ENCODE results near the gene CNOT8. TPM values are rescaled to one million over a fixed set of nuclear protein-coding genes. Genes with fewer than 3 reads are reported as not detected.

The CNOT8 gene
- polyA plus RNA-seq, 1 of the 3 experiments (the other 2 are of a cell fraction): 45.3 TPM

DNA sequence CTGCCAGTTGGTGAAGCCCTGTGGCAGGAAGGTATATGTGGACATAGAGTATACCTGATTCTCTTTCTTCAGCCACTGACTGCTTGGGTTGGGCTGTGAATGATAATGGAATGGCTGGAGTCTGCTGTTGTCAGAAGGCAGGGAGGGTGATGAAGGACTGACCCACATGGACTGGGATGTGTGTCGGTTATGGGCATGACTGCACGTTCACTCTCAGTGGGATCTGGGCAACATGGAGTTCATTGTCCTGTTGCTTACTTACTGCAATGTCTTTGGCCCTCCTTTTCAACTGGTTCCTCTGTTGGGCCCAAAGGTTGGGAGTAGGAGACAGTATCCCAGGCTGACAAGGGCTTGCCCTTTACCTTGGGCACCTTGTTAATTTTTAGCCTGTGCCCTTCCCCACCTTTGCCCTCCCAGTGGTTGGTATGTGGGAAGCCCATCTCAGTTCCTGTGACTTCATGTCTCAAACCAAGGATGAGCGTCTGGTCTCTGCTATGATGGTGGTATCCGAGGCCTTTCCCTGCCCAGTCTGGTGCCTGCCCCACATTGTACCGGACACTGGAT, 42.7 kb upstream of the CNOT8 start:
- peaks cover 6% of the 10 kb centered on the region for H3F3A ChIP-seq (replicated peaks; ENCODE audit: insufficient read depth)
- TF ChIP-seq, protein P1, sequence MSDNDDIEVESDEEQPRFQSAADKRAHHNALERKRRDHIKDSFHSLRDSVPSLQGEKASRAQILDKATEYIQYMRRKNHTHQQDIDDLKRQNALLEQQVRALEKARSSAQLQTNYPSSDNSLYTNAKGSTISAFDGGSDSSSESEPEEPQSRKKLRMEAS (IDR thresholded peaks at IDR 0.05; ENCODE audit: low read depth): no peak
- TF ChIP-seq FOSL2 (IDR thresholded peaks at IDR 0.05; ENCODE audit: borderline replicate concordance, low read depth) (no peak), ELF1 (IDR thresholded peaks at IDR 0.05) (no peak)
- TF ChIP-seq, protein P2, sequence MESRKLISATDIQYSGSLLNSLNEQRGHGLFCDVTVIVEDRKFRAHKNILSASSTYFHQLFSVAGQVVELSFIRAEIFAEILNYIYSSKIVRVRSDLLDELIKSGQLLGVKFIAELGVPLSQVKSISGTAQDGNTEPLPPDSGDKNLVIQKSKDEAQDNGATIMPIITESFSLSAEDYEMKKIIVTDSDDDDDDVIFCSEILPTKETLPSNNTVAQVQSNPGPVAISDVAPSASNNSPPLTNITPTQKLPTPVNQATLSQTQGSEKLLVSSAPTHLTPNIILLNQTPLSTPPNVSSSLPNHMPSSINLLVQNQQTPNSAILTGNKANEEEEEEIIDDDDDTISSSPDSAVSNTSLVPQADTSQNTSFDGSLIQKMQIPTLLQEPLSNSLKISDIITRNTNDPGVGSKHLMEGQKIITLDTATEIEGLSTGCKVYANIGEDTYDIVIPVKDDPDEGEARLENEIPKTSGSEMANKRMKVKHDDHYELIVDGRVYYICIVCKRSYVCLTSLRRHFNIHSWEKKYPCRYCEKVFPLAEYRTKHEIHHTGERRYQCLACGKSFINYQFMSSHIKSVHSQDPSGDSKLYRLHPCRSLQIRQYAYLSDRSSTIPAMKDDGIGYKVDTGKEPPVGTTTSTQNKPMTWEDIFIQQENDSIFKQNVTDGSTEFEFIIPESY (IDR thresholded peaks at IDR 0.05; ENCODE audit: borderline replicate concordance, low read depth): no peak
- TF ChIP-seq, protein P3, sequence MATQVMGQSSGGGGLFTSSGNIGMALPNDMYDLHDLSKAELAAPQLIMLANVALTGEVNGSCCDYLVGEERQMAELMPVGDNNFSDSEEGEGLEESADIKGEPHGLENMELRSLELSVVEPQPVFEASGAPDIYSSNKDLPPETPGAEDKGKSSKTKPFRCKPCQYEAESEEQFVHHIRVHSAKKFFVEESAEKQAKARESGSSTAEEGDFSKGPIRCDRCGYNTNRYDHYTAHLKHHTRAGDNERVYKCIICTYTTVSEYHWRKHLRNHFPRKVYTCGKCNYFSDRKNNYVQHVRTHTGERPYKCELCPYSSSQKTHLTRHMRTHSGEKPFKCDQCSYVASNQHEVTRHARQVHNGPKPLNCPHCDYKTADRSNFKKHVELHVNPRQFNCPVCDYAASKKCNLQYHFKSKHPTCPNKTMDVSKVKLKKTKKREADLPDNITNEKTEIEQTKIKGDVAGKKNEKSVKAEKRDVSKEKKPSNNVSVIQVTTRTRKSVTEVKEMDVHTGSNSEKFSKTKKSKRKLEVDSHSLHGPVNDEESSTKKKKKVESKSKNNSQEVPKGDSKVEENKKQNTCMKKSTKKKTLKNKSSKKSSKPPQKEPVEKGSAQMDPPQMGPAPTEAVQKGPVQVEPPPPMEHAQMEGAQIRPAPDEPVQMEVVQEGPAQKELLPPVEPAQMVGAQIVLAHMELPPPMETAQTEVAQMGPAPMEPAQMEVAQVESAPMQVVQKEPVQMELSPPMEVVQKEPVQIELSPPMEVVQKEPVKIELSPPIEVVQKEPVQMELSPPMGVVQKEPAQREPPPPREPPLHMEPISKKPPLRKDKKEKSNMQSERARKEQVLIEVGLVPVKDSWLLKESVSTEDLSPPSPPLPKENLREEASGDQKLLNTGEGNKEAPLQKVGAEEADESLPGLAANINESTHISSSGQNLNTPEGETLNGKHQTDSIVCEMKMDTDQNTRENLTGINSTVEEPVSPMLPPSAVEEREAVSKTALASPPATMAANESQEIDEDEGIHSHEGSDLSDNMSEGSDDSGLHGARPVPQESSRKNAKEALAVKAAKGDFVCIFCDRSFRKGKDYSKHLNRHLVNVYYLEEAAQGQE (IDR thresholded peaks at IDR 0.05; ENCODE audit: low read depth, low read length): no peak
- no peak overlapping the region for H3K4me3 ChIP-seq (ENCODE audit: low read depth in 2 of 2, low read length in 1 of 2)
- H3K79me2 ChIP-seq (ENCODE audit: insufficient read depth): peaks cover 14% of the 10 kb centered on the region
- no peak for DNase-seq
- H3K9ac ChIP-seq: no peak overlapping the region
- CTCF ChIA-PET: interaction anchor here (1.5 kb wide), 1 partner anchor 165 kb away, joined by 6 read pairs; no protein-coding TSS in a partner anchor
- no peak overlapping the region; a peak in 1 of 4 replicates for H3K27ac ChIP-seq (ENCODE audit: low read depth in 2 of 2, low read length in 1 of 2)
- H3K9me3 ChIP-seq: no peaks in the 10 kb centered on the region
- H3K36me3 ChIP-seq (replicated peaks in 1 of 2; ENCODE audit: control insufficient read depth in 1 of 2, insufficient read depth in 2 of 2, low read length in 1 of 2): peaks cover 35 to 89% of the 10 kb centered on the region in 2 experiments
- H3K9me2 ChIP-seq: no peaks in the 10 kb centered on the region
- POLR2A ChIA-PET: no interaction called here
- H3K27me3 ChIP-seq (ENCODE audit: insufficient read depth): no peaks in the 10 kb centered on the region
- no peaks in the 10 kb centered on the region; a peak in 1 of 4 replicates for H3K4me1 ChIP-seq (ENCODE audit: control insufficient read depth in 1 of 2, insufficient read depth in 2 of 2, low read depth in 1 of 2, low read length in 1 of 2)
- H3K4me2 ChIP-seq: no peak overlapping the region
- H2AFZ ChIP-seq (ENCODE audit: low read depth): no peak overlapping the region
- H4K20me1 ChIP-seq (ENCODE audit: insufficient read depth): 0 out of 2 replicates have a peak, but pooled peaks cover 3% of the 10 kb centered on the region
- WGBS (ENCODE audit: low lambda C conversion rate): 98% methylated on average over 5 of the region's 5 CpGs

DNA sequence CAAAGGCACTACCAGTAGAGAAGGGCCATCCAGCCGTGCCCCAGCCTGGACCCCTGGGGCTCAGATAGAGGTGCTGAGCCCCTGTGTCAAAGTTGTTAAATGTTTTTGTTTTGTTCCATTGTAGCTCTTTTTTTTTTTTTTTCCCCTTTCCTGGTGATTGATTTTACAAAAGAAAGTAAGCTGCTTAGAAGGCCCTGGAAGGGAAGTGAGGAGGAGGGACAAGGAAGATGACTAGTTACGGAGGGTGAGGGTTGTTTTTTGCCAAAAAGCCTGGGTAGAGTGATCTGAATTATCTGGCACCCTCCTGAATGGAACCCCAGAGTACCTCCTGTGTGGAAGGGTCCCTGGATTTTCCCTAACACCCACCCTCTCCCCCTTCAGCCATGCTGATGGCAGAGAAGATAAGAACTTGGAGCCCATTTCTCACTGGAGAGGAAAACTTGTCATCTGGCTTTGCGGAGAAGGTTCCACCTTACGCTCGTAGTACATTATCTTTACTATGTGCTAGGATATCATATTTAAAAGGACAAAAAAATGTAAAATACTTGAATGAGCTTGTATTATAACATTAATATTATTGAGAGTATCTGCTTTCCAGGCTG, 41.4 kb upstream of the CNOT8 start:
- Histone ChIP-seq H3K79me2 (ENCODE audit: insufficient read depth) (peaks cover 12% of the 10 kb centered on the region), H3K9me2 (no peaks in the 10 kb centered on the region), H2AFZ (ENCODE audit: low read depth) (no peak overlapping the region), H3K9ac (no peak overlapping the region), H3F3A (replicated peaks; ENCODE audit: insufficient read depth) (no peaks in the 10 kb centered on the region), H3K36me3 (replicated peaks in 1 of 2; ENCODE audit: control insufficient read depth in 1 of 2, insufficient read depth in 2 of 2, low read length in 1 of 2) (peaks cover 33 to 77% of the 10 kb centered on the region in 2 experiments), H3K27me3 (ENCODE audit: insufficient read depth) (no peaks in the 10 kb centered on the region), H3K9me3 (no peaks in the 10 kb centered on the region), H3K4me1 (ENCODE audit: control insufficient read depth in 1 of 2, insufficient read depth in 2 of 2, low read depth in 1 of 2, low read length in 1 of 2) (no peaks in the 10 kb centered on the region; a peak in 1 of 4 replicates), H4K20me1 (ENCODE audit: insufficient read depth) (0 out of 2 replicates have a peak, but pooled peaks cover 2% of the 10 kb centered on the region), H3K27ac (ENCODE audit: low read depth in 2 of 2, low read length in 1 of 2) (no peak overlapping the region; a peak in 1 of 4 replicates), H3K4me3 (ENCODE audit: low read depth in 2 of 2, low read length in 1 of 2) (no peak overlapping the region), H3K4me2 (no peak overlapping the region)
- ChIA-PET POLR2A (no interaction called here), CTCF (interaction anchor here (0.8 to 1.8 kb wide), 2 partner anchors 15 to 167 kb away, joined by 3 to 4 read pairs; no protein-coding TSS in a partner anchor)
- DNase-seq: no peak
- 96% methylated on average over 5 of the region's 5 CpGs for WGBS (ENCODE audit: low lambda C conversion rate)
- TF ChIP-seq, protein P4, sequence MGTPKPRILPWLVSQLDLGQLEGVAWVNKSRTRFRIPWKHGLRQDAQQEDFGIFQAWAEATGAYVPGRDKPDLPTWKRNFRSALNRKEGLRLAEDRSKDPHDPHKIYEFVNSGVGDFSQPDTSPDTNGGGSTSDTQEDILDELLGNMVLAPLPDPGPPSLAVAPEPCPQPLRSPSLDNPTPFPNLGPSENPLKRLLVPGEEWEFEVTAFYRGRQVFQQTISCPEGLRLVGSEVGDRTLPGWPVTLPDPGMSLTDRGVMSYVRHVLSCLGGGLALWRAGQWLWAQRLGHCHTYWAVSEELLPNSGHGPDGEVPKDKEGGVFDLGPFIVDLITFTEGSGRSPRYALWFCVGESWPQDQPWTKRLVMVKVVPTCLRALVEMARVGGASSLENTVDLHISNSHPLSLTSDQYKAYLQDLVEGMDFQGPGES (IDR thresholded peaks at IDR 0.05; ENCODE audit: low read depth, low read length): no peak
- TF ChIP-seq RFX5 (IDR thresholded peaks at IDR 0.05; ENCODE audit: low read length) (no peak), RXRA (IDR thresholded peaks at IDR 0.05; ENCODE audit: borderline replicate concordance, low read depth) (no peak), JUND (IDR thresholded peaks at IDR 0.05) (no peak), ELF1 (IDR thresholded peaks at IDR 0.05) (no peak), EP300 (IDR thresholded peaks at IDR 0.05; ENCODE audit: borderline replicate concordance in 1 of 2, low read depth in 1 of 2, low read length in 1 of 2) (no peak), EZH2phosphoT487 (IDR thresholded peaks at IDR 0.05; ENCODE audit: borderline replicate concordance, low read depth) (no peak)
- TF ChIP-seq, protein P3 (IDR thresholded peaks at IDR 0.05; ENCODE audit: low read depth, low read length): no peak
